GM18873 (cell line): Measurements from ENCODE around the gene GPR157.
"Not testable (repeated sequence)": the region's sequence is repeated elsewhere in the genome, so short reads cannot be mapped to it uniquely, and the experiment has no call there.

Experiments
- ATAC-seq: cut with Tn5 transposase; IDR thresholded peaks from one replicate; pipeline ENCODE4 v1.9.1; 2021; ENCODE audit warnings: mild to moderate bottlenecking, moderate library complexity, moderate number of reproducible peaks; ENCODE audit not compliant: unreplicated experiment, low FRiP score

Gene GPR157

DNA sequence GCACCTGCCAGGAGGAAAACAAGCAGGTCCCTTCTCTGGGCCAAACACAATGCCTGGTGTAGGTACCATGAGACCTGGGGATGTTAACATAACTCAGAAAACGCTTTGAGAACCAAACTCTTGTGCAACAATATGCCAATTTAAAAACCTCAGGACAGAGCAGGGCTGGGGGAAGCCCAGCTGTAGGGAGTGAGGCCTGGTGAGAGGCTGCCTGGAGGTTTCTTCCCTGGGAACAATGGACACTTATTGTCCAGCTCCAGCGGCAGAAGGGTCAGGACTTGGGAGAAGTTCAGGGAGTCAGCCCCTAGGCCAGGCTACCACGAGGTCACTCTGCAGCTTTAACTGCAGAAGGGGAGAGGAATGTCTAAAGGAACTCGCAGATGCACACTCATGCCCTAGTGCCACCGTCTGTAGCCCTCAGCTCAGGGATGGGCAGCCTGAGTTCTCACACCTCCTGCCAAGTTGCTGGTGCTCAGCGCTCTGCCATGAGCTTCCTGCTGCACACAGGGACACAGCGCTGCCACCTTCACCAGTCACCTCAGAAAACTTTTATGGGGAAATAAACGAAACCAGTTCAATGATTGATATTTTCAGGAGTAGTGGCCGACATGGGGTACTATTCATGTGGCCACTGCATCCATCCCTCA, 8.5 kb downstream of the GPR157 start:
- ATAC-seq, result no peak

DNA sequence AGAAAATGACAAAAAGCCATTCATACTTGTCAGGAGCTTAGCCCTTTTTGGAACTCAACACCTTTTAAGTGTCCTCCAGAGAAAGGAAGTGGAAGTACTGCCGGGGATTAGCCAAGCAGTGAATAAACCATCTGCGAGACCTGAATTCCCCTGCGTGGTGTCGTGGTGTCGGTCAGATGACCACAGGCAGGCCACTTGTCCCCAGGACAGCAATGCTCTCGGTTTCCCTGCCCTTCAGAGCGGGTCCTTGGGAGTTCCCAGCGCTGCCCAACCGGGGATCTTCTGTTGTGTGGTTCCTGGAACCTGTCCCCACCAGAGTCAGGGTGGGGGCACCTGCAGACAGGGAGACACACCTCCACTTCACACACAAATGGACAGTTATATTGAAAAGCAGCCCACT, 9.2 kb downstream of the GPR157 start:
- no peak for ATAC-seq

DNA sequence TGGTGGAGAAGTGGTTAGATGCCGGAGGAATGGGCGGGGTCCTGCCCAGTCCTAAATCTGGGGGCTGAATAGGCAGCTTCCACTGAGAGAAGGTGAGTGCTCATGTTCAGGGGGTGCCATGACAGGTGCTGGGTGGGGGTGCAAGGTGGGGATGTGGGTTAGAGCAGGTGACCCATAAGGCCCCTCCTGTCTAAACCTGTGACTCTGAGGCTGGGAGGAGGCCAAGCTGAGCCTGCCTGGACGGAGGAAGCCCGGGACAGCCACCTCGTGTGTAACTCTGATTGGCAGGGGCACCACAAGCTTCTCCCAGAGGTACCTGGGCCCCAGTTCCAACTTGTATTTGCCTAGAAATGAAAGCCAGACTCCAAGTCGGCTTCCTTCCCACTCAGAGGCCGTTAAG, 10.7 kb downstream of the GPR157 start:
- ATAC-seq, result no peak

DNA sequence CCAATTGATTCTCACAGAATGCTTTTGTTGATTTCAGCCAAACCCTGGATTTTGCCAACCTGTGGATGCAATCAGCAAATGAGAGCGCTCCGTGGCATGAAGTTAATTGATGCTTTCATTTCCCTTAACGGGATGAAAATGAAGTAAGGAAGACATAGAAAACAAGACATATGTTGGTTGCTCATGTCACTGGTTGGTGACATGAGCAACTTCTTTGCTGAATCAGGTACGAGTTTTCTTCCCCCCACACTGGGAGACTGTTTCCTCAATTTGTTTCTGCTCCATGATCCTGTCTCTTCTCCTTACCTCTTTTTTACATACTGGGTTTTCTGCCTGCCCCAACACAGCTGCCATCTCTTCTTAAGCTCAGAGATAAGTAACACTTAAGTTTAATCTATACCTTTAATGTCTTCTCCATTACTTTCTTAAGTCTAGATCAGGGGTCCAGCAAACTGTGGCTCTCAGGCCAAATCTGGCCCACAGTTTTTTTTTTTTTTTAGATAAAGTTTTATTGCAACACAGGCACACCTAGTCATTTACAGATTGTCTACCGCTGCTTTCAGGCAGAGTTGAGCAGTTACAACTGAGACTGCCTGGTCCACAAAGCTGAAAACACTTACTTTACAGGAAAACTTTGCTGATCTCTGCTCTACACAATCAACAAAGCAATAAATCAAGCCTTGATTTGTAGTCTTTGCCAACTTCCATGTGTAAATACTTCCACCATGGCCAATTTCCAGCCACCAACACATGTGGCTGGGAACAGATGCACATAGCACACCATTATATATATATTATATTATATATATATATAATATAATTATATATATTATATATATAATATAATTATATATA, 13.3 kb downstream of the GPR157 start:
- ATAC-seq, result no peak

DNA sequence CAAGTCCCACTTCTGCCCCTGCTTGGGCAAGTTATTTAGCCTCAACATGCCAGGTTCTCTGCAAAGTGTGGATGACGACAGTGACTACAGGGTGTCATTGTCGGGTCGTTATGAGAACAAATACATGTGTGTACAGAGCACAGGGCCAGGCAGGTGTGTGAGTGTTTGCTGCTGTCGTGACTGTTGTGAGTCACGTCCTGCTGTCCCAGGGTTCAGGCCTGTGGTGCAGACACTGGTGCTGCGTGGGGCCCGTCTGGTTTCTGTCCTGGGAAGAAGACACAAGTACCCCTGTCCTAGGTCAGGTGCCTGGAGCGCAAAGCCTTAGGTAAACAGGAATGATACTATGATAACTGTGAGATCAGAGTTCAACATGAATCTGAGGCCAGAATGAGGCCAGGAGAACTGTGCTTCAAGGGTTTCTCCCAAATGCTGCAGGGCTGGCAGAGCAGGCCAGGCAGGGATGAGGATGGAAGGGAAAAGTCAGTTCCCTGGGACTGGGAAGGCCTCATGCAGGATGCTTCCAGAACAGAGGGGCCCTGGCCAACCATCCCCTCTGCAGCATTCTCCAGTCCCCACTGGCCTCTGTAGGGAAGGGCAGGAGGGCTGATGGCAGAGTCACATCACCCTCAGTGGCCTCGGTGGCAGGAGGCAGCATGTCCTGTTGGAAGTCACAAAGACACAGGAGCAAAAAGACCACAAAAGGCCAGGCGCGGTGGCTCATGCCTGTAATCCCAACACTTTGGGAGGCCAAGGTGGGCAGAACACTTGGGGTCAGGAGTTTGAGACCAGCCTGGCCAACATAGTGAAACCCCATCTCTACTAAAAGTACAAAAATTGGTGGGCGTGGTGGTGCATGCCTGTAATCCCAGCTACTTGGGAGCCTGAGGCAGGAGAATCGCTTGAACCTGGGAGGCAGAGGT, 15.7 kb downstream of the GPR157 start:
- no peak for ATAC-seq

DNA sequence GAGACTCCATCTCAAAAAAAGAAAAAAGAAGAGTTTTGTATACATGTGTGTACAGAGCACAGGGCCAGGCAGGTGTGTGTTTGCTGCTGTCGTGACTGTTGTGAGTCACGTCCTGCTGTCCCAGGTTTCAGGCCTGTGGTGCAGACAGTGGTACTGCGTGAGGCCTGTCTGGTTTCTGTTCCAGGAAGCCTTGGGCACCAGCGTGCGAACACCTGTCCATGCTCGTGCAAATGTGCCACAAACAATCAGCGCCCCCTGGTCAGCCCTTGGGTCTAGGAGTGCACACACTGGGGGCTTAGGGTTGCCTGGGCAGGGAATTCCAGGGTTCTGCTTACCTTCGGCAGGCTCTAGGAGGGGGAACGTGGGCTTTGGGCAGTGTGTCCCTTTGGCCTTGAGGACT, 16.9 kb downstream of the GPR157 start:
- no peak for ATAC-seq

DNA sequence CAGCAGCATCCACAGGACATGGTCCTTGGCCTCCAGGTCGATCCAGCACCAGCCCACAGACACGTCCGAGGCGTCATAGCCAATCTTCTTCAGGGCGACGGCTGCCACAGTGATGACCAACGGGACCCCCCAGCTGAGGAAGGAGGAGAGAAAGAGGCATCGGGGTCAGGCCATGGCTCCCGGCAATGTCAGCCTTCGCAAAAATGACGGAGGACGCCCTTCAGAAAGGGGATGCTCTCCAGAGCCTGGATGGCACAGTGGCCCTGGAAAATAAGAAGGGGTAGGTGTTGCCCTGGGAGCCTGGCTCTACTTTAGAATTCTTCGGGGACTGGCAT, 17.6 kb downstream of the GPR157 start:
- ATAC-seq, result no peak

DNA sequence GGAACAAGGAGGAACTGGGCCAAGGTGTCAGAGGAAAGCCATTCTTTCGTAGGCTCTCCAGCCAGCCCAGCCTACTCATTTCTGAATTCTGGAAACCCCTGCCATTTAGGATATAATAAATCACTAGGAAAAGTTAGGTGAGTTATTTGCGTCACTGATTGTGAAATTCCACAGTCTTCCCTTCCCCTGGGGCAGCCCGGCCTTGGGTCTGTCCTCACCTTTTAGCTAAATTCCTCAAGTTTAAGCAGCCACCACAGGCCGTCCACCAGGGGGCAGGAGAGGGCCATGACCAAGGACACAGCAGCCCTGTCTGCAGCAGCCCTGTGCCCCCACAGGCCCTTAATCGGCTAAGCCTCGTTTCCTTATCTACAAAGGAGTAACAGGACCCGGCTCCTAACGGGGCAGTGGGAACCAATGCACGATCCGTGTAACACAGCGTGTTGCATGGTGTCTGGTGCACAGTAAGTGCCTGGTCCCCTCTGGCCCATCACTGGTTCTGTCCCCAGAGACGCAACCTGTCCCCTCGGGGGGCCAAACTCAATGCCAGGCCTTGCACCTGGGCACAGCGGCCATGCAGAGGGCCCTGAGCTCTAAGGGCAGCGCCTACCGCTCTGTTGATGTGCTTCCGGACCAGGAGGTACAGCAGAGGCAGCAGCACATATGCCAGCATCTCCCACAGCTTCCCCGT, 18.1 kb downstream of the GPR157 start:
- no peak for ATAC-seq

DNA sequence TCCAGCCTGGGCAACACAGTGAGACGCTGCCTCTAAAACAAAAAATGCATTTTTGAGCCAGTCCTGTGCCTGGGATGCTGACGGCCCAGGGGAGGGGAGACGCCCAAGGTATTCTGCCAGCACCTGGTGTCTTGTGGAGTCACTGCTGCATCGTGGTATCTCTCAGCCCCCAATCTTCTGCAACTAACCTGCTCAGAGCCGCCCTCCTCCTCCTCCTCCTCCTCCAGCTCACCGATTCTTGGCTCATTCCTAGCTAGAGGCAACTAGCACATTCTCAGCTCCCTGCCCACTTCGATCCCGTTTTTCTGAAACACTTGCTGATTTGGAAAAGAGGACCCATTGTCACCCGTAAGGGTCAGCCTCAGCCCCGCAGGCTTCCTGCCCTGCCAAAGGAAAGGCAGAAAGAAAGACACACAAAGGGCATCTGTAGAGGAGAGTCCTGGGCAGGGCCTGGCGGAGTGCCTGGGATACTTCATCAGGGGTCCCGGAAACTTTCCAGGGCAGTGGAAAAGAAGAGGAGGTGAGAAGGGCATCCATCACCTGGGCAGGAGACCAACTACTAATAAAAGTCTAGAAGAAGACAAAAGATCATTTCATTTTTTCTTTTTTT, 20.7 kb downstream of the GPR157 start:
- no peak for ATAC-seq

DNA sequence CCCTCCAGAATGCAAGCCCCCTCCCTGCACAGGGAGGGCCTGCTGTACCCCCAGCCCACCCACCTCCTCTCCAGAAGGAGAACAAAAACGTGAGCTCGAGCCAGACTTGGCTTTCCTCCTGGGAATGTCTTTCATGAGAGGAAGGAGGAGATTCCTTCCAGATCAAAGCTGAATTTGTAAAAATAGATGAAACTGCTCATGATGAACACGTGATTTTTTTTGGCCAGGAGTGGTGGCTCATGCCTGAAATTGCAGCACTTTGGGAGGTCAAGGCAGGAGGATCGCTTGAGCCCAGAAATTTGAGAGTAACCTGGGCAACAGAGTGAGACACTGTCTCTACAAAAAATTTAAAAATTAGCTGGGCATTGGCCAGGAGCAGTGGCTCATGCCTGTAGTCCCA, 21.8 kb downstream of the GPR157 start:
- ATAC-seq, result no peak

DNA sequence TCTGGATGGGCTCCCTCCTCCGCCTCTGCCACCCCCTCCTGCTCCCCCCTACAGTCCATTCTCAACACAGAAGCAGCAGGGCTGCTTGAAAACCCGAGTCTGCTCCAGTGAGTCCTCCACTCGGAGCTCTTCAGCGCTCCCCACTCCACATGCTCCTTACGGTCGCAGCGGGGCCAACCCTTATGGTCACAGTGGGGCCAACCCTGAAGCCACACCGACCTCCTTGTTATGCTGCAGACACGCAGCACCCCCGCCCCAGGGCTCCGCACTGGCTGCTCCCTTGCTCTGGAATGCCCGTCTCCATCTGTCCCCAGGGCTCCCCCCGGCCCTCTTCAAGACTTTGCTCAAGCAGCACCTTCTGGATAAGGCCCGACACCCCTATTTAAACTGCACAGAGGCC, 22.6 kb downstream of the GPR157 start:
- no peak for ATAC-seq

DNA sequence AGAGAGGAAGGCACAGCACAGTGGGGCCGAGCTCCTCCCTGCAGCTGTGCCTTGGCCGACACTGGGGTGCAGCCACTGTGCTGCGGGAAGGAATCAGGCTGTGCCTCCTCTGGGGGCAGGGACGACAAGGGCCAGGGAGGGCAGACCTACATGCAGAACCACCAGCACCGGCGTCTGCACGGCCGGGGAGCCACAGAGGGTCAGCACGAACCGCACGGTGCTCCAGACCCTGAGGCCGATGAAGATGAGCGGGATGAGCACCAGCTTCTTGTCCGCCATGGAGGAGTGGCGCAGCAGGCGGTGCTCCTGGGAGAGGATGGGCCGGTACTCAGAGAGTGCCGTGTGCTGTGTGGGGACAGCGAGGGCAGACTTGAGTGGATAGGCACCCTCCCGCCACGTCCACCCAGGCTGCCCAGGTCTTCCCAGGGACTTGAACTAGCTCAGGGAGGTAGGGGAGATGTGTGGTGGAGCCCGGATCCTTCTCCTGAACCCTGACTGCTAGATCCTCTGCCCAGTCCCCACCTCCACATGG, 23.5 kb downstream of the GPR157 start:
- ATAC-seq, result no peak

DNA sequence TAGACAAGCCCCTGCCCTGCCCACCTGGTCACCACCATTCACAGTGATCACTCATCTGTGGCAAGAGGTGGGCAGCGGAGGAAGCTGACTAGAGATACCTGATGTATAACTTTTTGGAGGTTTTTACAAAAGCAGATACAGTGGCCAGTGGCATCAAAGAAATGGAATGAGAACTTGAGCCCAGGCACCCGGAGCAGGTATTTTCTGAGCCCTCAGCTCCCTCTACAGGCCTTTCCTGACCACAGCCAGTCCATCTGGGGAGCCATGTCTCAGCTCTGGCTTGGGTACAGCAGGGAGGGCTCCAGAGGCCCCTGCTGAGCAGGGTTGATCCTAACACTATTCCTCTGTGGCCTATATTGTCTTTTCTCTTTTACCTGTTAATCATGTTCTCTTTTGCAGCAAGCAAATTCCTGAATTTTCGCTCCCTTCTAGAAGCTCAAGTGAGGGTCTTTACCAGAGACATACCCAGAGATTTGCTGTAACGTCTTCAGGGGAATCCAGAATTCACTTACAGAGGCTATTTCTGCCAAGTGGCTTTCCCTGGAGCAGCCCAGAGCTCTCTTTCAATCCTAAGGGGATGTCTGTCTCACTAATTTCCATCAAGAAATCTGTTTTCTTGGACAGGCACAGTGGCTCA, 27.3 kb downstream of the GPR157 start:
- no peak for ATAC-seq

DNA sequence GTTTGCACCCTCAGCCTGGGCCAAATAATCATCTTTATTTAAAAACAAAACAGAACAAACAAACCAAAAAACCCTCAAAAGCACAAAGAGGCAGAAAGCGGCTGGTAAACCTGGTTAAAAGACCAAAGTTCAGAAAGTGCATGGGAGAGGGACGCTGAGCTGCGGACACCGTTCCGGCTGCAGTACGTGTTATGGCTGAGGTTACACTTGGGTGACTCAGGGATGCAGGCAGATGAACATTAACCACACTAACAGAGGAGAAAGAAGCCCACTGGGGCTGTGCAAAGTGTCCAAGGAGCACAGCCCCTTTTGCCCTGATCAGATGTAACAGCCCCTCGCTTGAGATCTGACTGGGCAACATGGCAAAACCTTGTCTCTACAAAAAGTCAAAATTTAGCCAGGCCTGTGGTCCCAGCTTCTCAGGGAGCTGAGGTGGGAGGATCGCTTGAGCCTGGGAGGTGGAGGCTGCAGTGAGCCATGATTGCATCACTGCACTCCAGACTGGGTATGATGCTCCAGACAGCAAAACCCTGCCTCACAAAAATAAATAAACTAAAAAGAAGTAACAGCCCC, 28.3 kb downstream of the GPR157 start:
- ATAC-seq, result no peak

DNA sequence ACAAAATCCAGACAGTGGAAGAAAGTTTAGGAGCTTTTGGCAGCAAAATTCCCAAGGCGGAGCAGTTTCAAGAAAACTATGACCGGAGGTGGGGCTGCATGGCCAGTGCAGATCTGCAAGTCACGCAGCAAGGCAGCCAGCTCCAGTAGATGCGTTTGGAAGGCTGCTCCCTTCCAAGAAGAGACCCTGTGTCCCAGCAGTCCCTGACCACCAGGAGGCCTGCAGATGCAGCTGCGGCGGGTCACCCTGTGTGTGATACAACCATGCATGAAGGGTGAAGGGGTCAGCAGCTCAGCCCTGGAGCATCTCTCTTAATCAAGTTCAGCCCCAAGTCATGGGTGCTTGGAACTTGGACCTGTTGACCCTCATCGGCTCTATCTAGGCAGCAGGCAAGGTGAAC, 29.3 kb downstream of the GPR157 start:
- ATAC-seq, result no peak

DNA sequence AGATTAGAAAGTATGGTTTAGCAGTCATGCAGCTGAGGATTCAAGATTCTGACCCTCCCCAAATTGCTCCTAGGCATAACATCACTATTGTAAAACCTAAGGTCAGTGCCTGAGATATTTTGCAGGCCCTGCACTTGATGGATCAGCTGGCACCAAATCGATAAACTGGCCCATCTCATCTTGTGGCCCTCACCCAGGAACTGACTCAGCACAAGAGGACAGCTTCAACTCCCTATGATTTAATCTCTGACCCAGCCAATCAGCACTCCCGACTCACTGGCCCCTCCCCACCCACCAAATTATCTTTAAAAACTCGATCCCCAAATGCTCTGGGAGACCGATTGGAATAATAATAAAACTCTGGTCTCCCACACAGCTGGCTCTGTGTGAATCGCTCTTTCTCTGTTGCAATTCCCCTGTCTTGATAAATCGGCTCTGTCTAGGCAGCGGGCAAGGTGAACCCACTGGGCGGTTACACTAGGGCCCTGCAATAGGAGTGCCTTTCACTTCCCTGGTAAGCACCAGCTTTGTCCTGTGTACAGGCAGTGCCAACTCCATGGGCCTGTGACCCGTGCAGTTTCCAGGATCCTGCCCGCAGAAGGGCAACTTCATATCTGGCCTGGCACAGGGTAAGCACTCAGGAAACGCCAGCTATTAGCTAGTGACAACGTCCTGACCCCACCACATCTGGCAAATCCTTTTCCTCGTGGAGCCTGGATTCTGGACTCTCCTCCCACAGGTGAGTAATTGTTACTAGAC, 30.8 kb downstream of the GPR157 start:
- no peak for ATAC-seq

DNA sequence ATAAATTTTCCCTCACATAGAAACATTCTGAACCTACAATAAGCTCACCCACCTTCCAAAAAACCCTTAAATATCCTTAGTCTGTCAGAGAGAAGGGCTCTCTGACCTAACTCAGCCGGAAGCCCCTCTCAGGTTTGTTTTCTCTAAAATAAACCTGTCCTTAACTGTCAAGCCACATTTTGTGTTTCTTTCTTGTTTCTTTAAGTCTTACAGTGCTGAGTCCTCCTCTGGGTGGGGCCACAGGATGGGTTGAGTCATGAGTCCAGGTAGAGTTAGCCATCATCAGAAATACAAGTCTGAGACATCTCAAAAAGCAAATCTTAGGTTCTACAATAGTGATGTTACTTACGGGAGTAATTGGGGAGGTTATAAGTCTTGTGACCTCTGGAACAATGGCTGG, 33.1 kb downstream of the GPR157 start:
- no peak for ATAC-seq

DNA sequence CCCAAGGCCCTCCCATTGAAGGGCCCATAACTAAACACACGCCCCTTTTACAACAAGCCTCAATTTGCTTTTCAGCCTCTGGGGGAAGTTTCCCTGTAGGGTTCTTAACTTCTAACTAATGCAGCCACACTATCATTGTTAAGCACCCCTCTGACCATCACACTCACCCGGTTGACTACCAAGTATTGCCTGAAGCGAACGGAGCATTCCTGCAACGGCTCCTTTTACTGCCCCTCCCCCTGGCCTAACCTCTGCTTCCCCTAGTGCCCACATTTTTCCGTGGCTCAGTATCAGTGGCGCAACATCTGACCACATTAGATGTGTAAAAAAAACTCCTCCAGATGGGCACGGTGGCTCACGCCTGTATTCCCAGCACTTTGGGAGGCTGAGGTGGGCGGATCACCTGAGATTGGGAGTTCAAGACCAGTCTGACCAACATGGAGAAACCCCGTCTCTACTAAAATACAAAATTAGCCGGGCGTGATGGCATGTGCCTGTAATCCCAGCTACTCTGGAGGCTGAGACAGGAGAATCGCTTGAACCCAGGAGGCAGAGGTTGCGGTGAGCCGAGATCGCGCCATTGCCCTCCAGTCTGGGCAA, 34.8 kb downstream of the GPR157 start:
- not testable (repeated sequence) for ATAC-seq
